Hepatocyte (in vitro differentiated cells): Measurements from ENCODE around the gene DYSF.

Experiments
- EZH2 ChIP-seq: fragments of 200-600 bp; sonication (generic); IDR thresholded peaks from 2 replicates; pipeline ENCODE4 v1.6.1; 2016; ENCODE audit warnings: antibody characterized with exemption, mild to moderate bottlenecking, borderline replicate concordance
- EZH2phosphoT487 ChIP-seq: fragments of 200-600 bp; sonication (generic); IDR thresholded peaks from one replicate; pipeline ENCODE4 v1.6.1; 2018; ENCODE audit warnings: antibody characterized with exemption, mild to moderate bottlenecking, low read depth, moderate library complexity; ENCODE audit not compliant: unreplicated experiment, severe bottlenecking

GRCh38 chr2:71486881-71487640 is 33.7 kb downstream of the DYSF start:
- TF ChIP-seq EZH2phosphoT487 (no peak), EZH2 (no peak)
